ENCODE results near the gene TSPAN7.

The TSPAN7 gene

GRCh38 chrX:38669428-38669827, 108.1 kb downstream of the TSPAN7 start:
- H4K20me1 ChIP-seq (ENCODE audit: control insufficient read depth, insufficient read depth, low read depth, low read length): no peaks in the 10 kb centered on the region
- H3K9me2 ChIP-seq (replicated peaks; ENCODE audit: control insufficient read depth, low read length): no peaks in the 10 kb centered on the region
- H3K27me3 ChIP-seq (ENCODE audit: control insufficient read depth, low read length): no peaks in the 10 kb centered on the region
- TF ChIP-seq CTCF (IDR thresholded peaks at IDR 0.05; ENCODE audit: low read depth, low read length, poor library complexity, severe bottlenecking) (no peak), EZH2phosphoT487 (IDR thresholded peaks at IDR 0.05; ENCODE audit: borderline replicate concordance, low read length) (no peak)
- H3F3A ChIP-seq (ENCODE audit: control insufficient read depth, insufficient read depth): no peaks in the 10 kb centered on the region
- peaks cover 8% of the 10 kb centered on the region for H3K4me1 ChIP-seq (ENCODE audit: control insufficient read depth, low read length)
- no peak overlapping the region for H3K27ac ChIP-seq (ENCODE audit: low read depth, low read length)
- no peaks in the 10 kb centered on the region for H3K79me2 ChIP-seq (ENCODE audit: control insufficient read depth, low read length)
- H3K9me3 ChIP-seq (ENCODE audit: control insufficient read depth, insufficient read depth, low read length): no peaks in the 10 kb centered on the region
- no peaks in the 10 kb centered on the region for H3K36me3 ChIP-seq (ENCODE audit: control insufficient read depth, low read length)
- no peak overlapping the region for H3K4me3 ChIP-seq (ENCODE audit: low read length)
- peak overlapping the region; percentile 24; the same call in 1 of the 2 replicates for H3K4me2 ChIP-seq (ENCODE audit: low read length)

- H3K4me2 ChIP-seq (ENCODE audit: low read length): no peak overlapping the region
Observed at GRCh38 chrX:38672646-38673045, 111.3 kb downstream of the TSPAN7 start.

GRCh38 chrX:38675856-38676255, 114.5 kb downstream of the TSPAN7 start:
- H3K4me1 ChIP-seq (ENCODE audit: control insufficient read depth, low read length): no peaks in the 10 kb centered on the region
- H3K4me2 ChIP-seq (ENCODE audit: low read length): no peak overlapping the region
- H3K36me3 ChIP-seq (ENCODE audit: control insufficient read depth, low read length): no peaks in the 10 kb centered on the region
- no peaks in the 10 kb centered on the region for H3F3A ChIP-seq (ENCODE audit: control insufficient read depth, insufficient read depth)
- H3K9me2 ChIP-seq (replicated peaks; ENCODE audit: control insufficient read depth, low read length): no peaks in the 10 kb centered on the region
- H3K27me3 ChIP-seq (ENCODE audit: control insufficient read depth, low read length): 0 out of 2 replicates have a peak, but pooled peaks cover 4% of the 10 kb centered on the region
- no peaks in the 10 kb centered on the region for H3K9me3 ChIP-seq (ENCODE audit: control insufficient read depth, insufficient read depth, low read length)
- H3K79me2 ChIP-seq (ENCODE audit: control insufficient read depth, low read length): no peaks in the 10 kb centered on the region
- no peak overlapping the region for H3K4me3 ChIP-seq (ENCODE audit: low read length)
- H3K27ac ChIP-seq (ENCODE audit: low read depth, low read length): no peak overlapping the region
- no peak for TF ChIP-seq EZH2phosphoT487 (IDR thresholded peaks at IDR 0.05; ENCODE audit: borderline replicate concordance, low read length)
- no peak for TF ChIP-seq CTCF (IDR thresholded peaks at IDR 0.05; ENCODE audit: low read depth, low read length, poor library complexity, severe bottlenecking)
- no peaks in the 10 kb centered on the region for H4K20me1 ChIP-seq (ENCODE audit: control insufficient read depth, insufficient read depth, low read depth, low read length)

More at GRCh38 chrX:38672646-38673045, 111.3 kb downstream of the TSPAN7 start:
- Histone ChIP-seq H3K27ac (ENCODE audit: low read depth, low read length) (no peak overlapping the region), H4K20me1 (ENCODE audit: control insufficient read depth, insufficient read depth, low read depth, low read length) (no peaks in the 10 kb centered on the region), H3K36me3 (ENCODE audit: control insufficient read depth, low read length) (no peaks in the 10 kb centered on the region), H3K9me2 (replicated peaks; ENCODE audit: control insufficient read depth, low read length) (no peaks in the 10 kb centered on the region), H3K4me3 (ENCODE audit: low read length) (no peak overlapping the region), H3K4me1 (ENCODE audit: control insufficient read depth, low read length) (peaks cover 8% of the 10 kb centered on the region), H3F3A (ENCODE audit: control insufficient read depth, insufficient read depth) (no peaks in the 10 kb centered on the region), H3K79me2 (ENCODE audit: control insufficient read depth, low read length) (no peaks in the 10 kb centered on the region), H3K9me3 (ENCODE audit: control insufficient read depth, insufficient read depth, low read length) (no peaks in the 10 kb centered on the region), H3K27me3 (ENCODE audit: control insufficient read depth, low read length) (0 out of 2 replicates have a peak, but pooled peaks cover 1% of the 10 kb centered on the region)
- TF ChIP-seq CTCF (IDR thresholded peaks at IDR 0.05; ENCODE audit: low read depth, low read length, poor library complexity, severe bottlenecking) (no peak), EZH2phosphoT487 (IDR thresholded peaks at IDR 0.05; ENCODE audit: borderline replicate concordance, low read length) (no peak)

All from DOHH2 (cell line).